GM18867 (cell line): ENCODE data around the gene SOCS3.
"Not testable (repeated sequence)": the region's sequence is repeated elsewhere in the genome, so short reads cannot be mapped to it uniquely, and the experiment has no call there.

Experiments
- ATAC-seq: cut with Tn5 transposase; IDR thresholded peaks from one replicate; pipeline ENCODE4 v1.9.1; 2021; ENCODE audit warnings: mild to moderate bottlenecking, moderate library complexity; ENCODE audit not compliant: unreplicated experiment

The SOCS3 gene

DNA sequence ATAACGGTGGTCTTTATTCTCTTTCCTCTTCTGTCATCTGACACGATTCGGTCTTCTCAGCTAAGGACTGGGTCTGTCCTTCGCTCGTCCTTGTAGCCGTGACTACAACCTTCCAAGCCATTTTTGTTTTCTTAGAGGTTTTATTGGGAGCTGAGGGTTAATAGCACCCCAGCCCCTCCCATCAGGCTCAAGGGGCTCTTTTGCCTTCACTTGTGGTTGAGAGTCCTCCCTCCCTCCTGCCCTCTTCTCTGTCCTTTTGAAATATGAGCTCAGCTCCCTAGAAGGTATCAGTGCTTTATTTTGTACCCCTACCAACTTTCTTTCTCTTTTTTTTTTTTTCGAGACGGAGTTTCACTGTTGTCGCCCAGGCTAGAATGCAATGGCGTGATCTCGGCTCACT lies 24.7 kb downstream of the SOCS3 start:
- ATAC-seq = no peak

DNA sequence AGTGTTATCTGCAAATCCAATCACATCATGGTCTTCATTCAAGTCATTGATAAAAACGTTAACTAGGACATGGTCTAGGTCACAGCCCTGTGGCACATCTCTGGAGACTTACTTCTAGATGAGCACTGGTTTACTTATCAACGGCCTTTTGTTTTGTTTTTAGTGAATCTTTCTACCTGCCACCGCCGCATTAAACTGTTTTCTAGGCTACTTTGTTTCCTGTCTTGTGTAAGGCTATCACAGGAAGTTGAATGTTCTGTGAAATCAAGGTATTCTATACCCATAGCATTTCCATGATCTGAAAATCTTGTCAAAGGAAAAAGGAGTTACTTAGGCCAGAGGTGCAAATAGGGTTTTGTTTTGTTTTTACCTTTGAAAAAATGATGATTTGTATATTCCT lies 26.9 kb downstream of the SOCS3 start:
- no peak for ATAC-seq

DNA sequence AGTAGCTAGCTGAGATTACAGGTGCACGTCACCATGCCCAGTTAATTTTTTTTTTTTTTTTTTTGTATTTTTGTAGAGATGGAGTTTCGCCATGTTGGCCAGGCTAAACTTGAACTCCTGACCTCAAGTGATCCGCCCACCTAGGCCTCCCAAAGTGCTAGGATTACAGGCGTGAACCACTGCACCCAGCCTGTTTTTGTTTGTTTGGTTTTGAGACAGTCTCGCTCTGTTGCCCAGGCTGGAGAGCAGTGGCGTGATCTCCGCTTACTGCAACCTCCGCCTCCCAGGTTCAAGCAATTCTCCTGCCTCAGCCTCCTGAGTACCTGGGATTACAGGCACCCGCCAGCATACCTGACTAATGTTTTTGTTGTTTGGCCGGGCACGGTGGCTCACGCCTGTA lies 28.5 kb downstream of the SOCS3 start:
- ATAC-seq = not testable (repeated sequence)

DNA sequence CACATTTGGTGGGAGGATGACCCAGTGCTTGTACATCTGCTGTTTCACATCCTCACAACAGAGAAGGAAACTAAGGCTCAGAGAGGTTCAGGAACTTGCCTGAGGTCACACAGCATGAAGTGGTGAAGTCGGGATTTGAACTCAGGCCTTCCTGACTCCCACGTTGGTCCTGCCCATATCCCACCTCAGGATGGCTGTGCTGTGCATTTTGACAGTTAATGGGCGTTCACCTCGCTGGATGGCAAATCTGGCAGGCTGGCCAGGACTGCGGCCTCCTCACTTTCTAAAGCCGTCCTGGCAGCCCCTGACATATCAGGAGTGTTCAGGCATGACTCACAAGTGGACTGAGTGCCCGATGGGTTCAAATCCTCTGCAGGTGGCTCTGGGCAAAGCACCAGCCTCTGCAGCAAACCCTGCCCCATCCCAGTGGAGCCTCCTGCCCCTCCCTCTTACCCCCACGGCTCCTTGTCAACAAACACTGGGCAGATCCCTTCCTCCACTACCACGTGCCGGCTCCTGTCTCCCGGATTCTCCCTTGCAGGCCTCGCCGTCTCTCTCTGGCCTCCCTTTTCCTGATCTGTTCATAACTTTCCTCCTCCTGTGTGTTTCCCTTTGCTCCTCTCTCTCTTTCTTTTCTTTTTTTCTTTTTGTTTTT lies 29.2 kb downstream of the SOCS3 start:
- ATAC-seq = no peak

DNA sequence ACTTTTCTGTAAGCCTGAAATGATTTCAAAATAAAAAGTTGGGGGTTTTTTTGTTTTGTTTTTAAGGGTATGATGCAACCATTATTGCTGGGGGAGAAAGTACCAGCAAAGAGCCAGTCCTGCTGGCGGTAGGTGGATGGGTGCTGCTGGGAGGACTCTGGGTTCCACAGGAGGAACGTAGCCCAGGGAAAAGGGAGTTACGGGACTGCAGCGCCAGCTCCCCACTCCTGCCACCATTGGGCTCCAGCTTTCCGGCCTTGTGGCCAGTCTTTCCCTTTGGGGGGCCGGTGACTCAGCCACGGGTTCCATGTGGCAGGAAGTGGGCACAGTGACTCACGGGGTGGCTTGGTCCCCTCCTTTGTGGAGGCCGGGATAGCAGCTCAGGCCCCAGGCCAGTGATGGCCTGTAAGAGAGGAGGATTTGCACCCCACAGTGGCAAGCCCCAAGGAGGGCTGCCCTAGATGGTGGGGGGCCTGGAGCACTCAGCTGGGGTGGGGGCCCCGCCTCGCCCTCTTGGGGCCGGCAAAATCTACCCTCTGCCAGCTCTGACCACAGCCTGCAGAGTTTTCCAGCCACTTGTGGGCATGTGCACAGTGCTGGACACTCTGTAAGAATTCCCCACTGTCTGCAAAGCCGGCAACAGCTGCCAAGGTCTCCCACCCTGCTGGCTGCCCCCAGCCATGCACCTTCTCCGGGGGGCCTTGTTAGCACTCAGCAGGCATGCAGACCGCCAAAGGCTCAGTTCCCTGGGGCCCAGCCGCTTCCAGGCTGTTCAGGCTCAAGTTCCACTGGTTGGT lies 30.4 kb downstream of the SOCS3 start:
- ATAC-seq = no peak

DNA sequence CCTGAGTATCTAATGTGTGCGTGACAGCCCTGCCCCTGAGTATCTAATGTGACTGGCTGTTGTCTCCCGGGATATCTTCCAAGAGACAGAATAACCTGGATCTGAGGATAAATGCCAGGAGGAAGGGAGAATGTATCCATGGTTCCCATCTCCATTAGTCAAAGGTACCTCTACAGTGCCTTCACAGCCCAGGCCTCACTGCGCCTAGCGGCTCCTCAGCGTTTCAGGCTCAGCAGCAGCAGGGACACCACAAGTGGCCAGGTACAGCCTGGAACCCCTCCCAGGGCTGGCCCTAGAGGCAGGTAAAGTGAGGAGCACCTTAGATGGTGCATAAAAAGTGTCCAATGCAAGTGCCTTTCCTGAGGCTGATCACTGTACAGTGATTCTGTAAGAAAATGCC lies 32.0 kb downstream of the SOCS3 start:
- ATAC-seq = no peak

DNA sequence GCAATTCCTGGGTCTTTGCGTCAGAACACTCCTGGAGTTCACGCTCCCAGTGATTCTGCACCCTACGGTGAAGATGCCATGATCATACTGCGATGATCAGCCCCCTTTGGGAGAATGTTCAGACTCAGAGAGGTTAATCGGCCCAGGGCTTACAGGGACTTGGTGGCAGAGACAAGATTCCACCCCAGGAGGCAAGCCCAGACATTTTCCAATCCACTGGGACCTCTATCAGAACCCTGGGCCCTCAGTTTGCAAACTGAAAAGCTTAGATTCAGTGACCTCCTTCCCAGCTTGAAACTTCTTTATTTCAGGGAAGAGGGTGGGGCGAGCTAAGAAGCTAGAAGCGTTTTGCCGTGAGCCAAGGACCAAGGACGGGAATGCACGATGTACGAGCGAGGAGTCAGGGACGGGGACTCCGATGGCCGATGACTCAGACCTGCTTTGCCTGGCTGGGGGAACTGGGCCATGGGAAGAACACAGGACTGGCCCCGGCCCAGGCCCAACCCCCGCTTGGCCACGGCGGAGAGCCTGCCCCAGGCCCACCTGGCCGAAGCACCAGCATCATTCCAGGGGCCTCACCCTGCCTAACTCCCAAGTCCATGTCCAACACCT lies 34.7 kb downstream of the SOCS3 start:
- ATAC-seq = no peak

DNA sequence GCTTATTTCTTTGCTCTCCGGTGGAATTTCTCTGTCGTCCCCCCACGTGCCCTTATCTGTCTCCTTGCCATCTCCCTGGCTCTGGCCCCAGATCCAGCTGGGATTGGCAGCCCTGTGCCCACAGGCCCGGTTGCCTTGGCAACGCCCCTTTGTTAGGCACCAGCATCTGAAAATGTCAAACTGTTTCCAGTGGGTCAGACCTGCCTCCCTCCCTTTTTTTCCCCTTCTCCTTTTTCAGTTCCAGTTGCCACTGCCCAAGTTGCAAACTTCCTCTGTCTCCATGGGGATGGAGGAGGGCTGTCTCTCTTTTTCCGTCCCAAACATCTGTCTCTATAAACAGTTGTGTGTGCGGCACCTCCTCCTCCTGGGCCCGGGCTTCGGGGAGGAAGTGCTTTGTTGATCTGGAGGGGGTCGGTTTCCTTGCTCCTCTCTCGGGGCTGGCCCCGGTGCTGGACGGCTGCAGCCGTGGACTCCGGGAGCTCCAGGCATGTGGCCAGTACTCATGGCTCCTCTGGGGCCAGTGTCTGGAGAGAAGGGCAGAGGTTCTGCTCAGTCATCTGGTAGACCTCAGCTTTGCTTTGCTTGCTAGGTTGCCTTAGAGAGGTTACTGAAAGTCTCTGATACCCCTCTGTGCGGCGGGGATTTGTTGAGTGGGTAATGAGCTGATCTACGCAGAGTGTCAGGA lies 35.3 kb downstream of the SOCS3 start:
- no peak for ATAC-seq

DNA sequence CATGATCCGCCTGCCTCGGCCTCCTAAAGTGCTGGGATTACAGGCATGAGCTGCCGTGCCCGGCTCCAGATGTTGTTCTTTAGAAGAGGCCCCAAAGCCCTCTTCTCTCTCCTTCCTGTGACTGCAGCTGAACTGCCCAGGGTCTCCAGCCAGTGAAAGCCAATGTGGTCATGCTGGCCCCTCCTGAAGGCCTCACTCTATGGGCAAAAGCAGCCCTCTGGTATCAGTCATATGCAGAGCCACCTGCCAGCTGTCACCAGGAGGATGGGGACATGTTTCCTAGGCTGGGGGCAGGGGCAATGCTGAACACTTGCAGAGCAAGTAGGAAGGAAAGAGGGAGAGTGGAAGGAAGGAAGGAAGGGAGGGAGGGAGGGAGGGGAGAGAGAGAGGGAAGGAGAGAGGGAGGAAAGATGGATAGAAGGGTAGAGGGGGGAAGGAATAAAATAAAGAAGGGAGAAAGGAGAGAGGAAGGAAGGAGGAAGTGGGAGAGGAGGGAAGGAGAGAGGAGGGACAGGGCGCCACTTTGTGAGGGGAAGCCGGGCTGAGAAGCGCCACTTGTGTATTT lies 36.0 kb downstream of the SOCS3 start:
- ATAC-seq = no peak

DNA sequence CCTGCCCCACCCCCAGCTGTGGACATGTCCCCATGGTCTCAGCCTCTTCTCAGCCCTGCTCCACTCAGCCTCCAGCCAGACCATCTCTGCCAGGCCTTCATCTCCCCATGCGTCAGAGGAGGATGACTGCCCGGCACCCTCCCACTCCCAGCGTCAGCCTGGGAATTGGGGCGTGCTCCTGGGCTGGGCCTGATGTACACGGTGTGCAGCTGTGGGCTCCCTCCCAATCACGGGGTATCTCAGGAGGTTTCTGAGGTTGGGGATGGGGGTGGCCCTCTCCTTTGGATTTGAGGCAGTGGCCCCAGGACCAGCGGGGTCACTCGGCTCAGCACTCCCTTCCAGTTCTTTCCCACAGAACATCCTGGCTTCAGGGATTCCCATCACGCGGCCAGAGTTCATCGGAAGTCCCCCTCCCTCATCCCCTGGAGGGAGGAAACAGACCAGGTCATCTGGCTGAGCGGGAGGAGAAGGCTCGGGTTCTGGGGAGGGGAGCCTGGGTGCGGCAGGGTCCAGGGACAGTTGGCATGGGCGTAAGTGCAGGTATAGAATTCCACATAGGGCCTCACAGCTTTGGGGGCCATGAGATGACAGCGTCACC lies 36.9 kb downstream of the SOCS3 start:
- ATAC-seq = no peak

DNA sequence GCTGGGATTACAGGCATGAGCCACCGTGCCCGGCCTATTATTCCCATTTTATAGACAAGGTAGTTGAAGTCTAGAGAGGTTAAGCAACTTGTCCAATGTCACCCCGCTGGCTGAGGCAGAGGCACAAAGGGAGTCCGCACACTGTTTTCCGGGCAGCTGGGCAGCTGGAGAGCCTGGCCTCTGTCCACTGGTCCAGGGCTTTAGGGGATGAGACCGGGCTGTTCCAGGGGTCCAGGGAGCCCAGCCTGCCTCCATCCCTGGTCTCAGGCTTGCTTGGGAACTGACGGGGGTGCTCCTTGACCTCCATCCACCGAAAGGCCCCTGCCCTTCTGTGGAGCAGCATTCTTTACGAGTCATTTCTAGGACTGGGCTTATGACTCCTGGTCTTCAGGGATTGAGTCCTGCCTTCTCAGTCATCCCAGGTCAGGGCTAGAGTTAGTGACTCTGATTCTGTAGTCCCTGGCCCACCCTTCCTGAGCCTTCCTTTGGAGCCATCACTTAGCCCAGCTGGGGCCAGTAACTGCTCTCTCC lies 37.5 kb downstream of the SOCS3 start:
- ATAC-seq = no peak

DNA sequence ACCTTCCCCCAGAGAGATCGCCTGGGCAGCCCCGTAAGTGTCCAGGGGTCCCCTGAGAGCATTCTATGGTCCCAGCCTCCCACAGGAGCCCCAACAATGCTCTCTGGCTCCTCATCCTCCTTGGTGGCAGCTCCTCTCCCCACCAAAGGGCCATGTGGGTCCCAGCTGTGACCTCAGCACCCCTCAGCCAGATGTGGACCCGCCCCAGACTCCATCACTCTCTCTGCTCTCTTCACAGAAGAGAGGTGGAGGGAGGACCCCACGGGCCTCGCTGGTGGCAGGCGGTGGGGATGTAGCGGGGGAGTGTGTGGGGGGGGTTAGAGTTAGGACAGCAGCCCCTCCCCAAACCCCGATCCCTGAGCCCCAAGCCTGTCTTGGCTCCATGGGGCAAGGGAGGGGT lies 41.0 kb downstream of the SOCS3 start:
- no peak for ATAC-seq

DNA sequence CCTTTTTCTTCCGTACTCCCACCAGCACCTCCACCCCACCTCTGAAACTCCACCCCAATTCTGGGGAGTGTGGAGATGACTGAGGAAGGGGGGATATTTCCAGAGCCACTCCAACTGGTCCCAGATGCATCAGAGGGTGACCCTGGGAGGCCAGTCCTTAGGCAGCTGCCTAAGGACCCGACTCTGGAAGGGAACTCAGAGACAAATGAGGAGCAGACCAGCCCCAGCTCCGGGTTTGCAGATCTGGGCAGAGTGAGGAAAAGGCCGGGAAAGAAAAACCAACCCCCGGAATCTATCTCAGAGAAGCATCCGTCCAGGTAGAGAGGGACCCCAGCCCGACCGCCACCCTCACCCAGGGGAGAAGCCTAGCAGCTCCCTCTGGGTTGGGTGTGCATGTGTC lies 41.5 kb downstream of the SOCS3 start:
- ATAC-seq = no peak

DNA sequence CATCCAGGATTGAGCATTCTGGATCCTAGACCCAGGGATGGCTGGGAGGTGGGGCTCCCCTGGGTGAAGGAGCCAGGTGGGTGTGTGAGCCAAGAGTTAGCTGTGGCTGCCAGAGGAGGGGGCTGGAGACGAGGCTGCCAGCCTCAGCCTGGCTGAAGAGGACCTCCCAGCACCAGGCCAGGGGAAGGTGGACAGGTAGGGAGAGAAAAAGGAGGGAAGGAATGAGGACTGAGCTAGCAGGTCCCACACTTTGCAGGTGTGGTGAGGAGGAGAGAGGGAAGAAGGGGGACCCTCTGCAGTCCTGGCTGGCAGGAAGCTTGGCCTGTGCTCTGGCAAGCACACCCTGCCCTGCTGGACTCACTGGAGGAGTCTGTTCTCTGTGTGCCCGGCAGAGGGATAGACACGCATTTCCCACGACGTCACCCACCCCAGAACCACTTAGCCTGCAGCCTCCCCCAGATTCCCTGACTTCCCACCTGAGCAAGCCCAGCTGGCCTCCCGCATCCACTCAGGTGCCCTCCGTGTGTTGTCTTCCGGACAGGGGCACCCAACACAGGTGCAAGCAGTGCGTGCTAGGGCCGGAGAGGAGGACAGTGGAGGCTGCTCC lies 42.0 kb downstream of the SOCS3 start:
- ATAC-seq = no peak

DNA sequence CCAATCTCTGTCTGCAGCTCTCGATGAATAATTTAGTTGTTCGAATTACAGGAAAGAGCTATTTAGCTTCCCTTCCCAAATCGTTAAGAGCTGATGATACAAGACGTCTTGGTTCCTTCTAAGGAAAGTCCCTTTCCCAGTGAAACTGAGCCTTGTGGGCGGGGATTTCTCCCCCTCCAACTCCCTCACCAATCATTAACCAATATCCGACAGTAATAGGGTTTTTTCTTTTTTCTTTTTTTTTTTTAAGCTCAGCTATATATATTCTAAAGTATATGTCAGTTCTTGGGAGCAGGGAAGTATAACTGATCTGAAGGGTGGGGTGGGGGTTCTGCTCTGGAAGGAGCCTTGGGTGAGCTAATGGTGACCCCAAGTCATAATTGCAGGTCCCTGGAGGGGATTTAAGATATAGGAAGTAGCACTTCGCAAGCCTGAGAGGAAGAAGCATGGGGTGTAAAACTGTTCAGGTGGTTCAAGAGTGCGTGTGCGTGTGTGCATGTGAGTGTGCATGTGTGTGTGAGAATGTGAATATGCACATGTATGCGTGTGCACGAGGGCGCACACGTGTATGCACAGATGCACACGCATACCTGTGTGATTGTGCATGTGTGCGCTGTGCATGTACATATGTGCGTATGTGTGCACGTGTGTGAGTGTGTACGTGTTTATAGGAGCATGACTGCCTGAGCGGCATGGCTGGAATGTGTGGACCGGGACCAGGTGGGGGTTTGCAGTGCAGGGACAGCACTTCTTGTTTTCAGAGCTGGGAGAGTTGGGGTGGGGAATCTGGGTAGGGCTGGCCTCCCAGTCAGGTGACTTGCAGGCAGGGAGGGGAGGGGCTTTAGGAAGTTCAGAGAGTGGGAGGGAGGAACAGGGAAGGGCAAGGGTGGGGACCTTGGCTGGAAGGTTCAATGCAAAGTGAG lies 42.7 kb downstream of the SOCS3 start:
- ATAC-seq = no peak

DNA sequence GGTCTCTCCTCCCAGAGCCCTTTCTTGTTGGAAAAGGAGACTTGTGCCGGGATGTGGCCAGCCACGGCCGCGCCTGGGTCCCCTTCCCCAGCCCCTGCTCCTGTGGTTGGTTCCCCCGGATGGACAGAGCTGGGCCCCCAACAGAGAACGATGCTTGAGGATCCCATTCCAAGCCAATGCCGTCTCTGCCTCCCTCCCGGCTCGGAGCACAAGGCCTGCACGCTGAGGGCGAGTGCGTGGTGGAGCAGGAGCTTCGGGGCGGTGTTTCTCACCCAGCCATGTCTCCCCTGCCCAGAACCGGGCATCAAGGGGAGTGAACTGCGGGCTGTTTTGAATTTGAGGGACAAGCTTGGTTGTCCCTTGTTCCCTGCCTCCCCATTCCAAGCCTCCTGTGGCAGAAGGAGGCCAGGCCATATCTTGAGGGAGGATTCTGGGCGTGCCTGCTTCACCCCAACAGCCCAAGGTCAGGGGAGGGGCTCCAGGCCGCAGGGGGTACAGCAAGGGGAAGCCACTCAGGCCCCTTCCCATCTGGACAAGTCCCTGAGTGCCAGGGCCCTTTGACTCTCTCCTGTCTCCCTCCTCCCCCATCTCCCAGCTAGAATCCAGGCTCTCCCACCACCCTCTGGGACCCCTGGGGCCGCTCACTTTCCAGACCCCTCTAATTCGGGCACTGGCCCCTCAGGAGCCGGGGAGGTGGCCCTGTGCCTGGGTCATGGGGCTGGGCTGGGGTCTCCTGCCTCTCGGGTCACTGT lies 43.6 kb downstream of the SOCS3 start:
- ATAC-seq = no peak

DNA sequence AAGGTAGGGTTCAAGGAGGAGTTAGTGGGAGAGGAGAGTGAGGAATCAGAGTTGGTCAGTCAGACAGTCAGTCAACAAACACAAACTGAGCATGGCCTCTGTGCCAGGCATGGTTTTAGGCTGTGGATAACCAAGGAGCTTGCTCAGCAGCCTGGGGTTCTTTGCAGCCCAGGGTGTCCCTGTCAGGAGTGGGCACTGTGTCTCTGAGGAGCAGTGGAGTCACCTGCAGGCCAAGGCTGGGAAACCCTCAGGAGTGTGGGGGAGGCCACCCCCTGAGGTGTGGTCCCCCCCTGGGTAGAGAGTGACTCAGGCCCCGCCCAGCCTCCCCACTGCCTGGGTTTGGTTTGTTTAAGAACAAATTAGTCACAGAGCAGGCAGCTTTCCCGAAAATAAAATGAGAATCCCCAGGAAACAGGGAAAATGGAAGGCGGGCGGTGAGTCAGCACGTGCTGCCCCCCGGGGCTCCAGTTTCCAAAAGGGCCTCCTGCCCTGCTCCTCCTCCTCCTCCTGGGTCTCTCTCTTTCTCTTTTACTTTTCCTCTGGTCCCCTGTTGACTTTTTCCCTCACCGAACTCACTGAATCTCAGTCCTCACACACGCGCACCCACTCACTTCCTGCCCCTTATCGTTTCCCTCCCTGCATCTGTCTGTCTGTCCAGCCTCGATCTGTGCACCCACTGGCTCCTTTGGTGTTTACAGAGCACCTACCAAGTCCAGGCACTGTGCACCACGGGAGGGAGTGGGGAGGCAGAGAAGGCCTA lies 44.3 kb downstream of the SOCS3 start:
- ATAC-seq = no peak
